HG03442 (cell line): ENCODE data around the gene ITGB1BP2.
"Not testable (repeated sequence)": the region's sequence is repeated elsewhere in the genome, so short reads cannot be mapped to it uniquely, and the experiment has no call there.

ENCODE experiments used
- ATAC-seq: cut with Tn5 transposase; IDR thresholded peaks from one replicate; pipeline ENCODE4 v1.9.1; 2021; ENCODE audit warnings: mild to moderate bottlenecking, moderate library complexity; ENCODE audit not compliant: unreplicated experiment

Gene ITGB1BP2

DNA sequence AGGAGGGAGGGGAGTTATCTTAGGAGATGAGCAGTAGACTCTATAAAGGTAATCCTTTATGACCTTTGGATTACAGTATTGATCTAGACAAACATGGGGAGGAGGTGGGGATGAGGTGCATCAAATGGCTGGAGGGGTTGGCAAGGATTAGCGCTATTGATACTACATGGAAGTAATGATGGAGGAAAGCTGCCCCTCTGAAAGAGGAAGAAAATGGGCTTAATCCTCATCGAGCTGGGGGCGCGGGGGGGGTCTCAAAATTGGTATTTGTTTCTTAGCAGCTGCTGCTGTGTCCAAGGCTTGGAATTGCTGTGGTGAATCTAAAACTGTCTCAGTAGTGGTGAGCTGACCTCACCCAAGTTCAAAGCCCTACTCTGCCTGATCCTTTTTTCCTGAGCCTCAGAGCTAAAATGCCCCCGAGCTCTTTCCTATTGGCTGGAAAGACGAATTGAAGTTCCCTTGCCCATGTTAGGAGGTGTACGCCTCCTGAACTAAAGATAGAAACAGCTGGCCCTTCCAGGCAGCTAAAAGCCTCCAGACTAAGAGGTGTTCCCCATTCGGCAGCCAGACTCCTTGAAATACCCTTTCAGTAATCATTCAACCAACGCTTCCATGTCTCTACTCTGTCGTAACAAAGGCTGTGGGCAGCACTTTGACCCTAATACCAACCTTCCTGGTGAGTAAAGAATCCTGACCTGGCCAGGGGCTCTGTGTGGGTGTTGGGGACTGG lies at the start of gene ITGB1BP2:
Gene ITGB1BP2, plus strand, starts transcription at position 556 of the 730 bp plus-strand sequence. Its CDS starts 57 bp downstream, at position 613.
- no peak for ATAC-seq

DNA sequence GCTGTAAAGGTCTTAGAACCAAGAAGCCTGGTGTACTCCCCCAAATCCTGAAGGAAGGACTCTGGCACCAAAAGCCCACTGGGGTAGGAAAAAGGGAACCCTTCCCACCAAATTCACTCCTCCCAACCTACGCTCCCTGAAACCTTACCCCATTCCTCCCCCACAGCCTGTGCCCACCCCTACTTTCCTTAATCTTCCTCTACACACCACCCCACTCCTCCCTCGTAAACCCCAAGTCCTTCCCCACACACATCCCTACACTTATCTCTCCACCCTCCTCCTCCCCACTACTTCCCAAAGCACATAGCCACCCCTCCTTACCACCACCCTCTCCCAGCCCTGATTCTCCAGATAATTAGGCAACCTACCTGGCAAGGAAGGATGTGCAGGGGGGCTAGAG lies 49.3 kb upstream of the ITGB1BP2 start:
- ATAC-seq, result no peak

DNA sequence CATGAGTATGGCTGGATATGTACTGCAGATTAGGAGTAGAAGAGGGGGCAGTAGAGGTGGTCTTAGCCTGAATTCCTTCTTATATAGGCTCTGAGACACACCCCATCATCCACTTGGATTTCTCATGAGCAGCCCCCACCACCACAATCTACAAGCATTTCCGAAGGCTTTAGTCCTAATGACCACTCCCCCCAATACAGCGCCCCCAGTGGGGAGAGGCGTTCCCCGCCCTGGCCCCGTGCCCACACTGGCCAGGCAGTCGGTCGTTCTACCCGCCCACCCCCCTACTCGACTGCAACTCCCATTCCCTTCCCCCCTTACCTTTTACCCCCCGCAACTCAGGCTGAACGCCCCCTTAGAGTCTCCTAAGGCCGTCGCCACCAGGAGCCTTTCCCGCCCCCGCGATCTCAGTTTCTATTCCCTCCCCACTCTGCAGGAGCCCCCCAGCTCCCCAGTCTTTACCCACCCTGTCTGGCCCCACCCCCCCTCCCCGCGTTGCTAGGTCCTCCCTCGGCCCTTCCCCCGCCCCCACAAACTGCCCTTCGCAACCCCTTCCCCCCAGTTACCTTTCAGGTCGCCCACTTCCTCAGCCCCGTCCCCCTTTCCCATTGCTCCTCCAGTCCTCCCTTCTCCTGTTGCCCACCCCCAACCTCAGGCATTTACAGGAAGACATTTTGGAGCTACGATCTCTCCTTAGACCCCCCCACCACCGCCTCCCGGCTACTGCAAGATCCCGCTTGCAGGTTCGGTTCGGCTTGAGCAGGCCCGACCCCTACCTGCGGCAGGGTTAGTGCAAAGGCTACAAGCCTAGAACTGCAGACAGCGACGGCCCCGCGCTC lies 48.1 kb upstream of the ITGB1BP2 start:
- ATAC-seq, result no peak

DNA sequence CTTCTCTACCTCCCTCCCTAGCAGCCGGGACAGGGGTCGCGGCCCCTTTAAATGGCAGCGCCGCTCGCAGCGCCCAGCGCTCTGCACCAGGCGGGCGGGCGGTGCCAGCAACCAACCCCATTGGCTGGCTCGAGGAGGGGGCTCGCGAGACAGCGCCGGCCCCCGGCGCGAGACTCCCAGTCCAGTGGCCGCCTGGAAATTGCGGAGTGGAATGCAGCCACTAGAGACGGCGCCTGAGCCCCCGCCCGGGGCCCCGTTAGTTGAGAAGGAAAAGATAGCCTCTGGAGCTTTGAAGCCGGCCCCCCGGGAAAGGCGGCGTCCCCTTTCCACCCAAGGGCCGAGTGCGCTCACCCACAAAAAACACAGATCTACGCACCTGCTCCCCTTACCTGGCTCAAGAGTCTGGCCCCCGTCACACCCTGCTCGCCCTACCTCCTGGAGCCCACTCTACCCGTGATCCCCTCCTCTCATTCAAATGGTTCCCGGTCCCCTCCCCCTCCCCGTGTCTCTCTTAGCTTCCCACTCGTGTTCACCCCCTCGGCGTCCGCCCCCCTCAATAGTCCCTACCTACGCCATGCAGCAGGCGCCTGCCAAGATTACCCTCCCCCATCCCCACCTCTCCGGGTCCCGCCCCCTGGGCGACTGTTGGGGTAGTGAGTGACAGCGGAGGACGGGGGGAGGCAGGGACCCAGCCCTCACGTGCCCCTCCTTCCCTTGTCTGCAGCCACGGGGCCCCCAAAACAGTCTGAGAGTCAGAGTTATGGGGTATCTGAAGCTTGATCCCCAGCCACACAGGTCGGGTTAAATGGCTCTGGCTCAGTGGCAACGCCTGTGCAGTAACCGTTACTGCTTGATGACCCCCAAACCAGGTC lies 47.2 kb upstream of the ITGB1BP2 start, which contains the start of gene ZMYM3:
Gene ZMYM3, minus strand, starts transcription at position 49 of the 872 bp plus-strand sequence. CDS start 885 bp downstream, outside the sequence.
- ATAC-seq, result peak; percentile 77

DNA sequence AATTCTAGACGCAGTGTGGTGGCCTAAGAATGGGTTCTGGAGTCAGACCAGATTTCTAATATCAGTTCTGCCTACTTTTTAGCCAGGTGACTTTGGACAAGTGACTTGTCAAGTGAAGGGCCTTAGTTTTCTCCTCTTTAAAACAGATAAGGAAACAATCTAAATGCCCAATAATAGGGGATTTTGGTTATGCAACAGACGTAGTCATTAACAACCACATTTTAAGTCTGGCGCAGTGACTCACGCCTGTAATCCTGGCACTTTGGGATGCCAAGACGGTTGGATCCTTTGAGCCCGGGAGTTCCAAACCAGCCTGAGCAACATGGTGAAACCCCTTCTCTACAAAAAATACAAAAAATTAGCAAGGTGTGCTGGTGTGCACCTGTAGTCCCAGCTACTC lies 45.5 kb upstream of the ITGB1BP2 start:
- ATAC-seq, result no peak

DNA sequence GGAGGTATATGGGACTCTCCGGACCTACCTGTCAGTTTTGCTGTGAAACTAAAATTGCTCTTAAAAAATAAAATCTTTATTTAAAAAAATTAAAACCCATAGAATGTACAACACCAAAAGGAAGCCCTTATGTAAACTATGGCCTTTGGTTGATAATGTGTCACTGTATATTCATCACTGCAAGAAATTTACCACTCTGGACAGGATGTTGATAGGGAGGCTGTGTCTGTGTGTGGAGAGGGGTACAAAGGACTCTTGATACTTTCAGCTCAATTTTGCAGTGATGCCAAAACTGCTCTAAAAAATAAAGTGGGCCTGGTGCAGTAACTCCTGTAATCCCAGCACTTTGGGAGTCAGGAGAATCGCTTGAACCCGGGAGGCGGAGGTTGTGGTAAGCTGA lies 44.7 kb upstream of the ITGB1BP2 start:
- ATAC-seq, result no peak

DNA sequence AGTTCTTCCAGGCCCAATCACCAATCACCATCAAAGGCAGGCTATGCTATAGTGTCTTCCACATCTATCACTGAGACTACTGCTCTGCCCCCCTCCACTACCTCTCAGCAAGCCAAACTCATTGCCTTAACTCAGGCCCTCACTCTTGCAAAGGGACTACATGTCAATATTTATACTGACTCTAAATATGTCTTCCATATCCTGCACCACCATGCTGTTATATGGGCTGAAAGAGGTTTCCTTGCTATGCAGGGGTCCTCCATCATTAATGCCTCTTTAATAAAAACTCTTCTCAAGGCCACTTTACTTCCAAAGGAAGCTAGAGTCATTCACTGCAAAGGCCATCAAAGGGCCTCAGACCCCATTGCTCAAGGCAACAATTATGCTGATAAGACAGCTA lies 32.9 kb upstream of the ITGB1BP2 start:
- ATAC-seq, result not testable (repeated sequence)

DNA sequence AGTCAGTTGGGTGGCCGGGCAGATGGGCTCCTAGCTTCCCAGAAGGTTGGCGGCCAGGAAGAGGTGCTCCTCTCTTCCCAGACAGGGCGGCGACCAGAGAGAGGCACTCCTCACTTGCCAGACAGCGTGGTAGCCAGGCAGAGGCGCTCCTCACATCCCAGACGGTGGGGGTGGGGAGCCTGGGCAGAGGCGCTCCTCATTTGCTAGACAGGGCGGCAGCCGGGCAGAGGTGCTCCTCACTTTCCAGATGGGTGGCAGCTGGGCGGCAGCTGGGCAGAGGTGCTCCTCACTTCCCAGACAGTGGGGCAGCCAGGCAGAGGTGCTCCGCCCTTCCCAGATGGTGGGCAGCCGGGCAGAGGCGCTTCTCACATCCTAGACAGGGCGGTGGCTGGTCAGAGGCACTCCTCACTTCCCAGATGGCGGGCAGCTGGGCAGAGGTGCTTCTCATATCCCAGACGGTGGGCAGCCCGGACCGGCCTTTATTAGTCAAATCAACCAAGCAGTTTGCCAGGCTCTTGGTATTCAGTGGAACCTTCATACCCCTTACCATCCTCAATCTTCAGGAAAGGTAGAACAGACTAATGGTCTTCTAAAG lies 31.7 kb upstream of the ITGB1BP2 start:
- no peak for ATAC-seq

DNA sequence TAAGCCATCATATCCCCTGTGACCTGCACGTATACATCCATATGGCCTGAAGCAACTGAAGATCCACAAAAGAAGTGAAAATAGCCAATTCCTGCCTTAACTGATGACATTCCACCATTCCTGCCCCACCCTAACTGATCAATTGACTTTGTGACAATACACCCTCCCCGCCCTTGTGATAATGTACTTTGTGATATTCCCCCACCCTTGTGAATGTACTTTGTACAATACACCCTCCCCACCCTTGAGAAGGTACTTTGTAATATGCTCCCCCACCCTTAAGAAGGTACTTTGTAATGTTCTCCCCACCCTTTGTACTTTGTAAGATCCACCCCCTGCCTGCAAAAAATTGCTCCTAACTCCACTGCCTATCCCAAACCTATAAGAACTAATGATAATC lies 29.2 kb upstream of the ITGB1BP2 start:
- not testable (repeated sequence) for ATAC-seq

DNA sequence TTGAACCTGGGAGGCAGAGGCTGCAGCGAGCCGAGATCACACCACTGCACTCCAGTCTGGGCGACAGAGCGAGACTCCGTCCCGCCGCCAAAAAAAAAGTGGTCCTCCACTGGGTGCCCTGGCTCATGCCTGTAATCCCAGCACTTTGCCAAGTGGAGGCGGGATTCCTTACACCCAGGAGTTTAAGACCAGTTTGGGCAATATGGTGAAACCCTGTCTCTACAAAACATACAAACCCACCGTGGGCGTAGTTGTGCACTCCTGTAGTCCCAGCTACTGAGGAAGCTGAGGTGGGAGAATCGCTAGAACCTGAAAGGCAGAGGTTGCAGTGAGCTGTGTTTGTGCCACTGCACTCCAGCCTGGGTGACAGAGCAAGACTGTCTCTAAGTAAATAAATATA lies 20.2 kb upstream of the ITGB1BP2 start:
- ATAC-seq, result not testable (repeated sequence)

DNA sequence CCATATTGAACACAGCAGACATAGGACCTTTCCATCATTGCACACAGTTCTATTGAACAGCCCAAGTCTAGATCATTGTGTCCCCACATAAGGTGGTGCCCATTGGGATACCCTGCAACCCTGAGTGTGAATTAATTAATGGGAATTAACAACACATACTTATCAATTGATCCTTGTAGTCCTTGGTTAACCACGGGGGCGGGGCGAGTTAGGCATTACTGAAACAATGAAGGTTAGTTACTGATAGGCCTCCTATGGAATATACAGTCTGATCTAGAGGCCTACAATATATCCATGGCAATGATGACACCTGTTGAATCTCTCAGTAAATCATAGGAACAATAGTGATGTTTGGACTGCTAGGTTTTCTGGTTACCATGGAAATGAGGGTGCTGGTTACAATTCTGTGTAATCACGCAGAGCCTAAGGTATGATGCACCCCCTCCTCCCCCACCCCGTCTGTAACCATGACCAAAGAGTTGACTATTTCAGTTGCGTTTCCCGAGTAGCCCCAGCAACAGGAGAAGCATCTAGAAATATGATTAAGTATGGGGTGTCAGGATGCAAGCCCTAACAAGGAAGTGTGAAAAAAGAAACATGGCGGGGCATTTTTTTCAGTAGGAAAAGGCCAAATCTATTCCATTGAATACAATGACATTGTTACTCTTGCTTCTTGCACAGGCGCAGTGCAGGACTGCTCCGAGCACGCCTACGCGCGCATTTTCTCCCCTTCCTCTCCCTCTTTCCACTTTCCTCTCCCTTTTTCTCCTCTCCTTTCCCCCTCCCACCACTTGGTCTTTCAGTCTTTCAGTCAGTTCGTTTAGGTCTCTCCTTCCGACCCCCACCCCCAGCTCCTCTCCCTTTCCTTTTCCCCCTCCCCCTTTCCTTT lies 18.8 kb upstream of the ITGB1BP2 start:
- peak; percentile 27 for ATAC-seq

DNA sequence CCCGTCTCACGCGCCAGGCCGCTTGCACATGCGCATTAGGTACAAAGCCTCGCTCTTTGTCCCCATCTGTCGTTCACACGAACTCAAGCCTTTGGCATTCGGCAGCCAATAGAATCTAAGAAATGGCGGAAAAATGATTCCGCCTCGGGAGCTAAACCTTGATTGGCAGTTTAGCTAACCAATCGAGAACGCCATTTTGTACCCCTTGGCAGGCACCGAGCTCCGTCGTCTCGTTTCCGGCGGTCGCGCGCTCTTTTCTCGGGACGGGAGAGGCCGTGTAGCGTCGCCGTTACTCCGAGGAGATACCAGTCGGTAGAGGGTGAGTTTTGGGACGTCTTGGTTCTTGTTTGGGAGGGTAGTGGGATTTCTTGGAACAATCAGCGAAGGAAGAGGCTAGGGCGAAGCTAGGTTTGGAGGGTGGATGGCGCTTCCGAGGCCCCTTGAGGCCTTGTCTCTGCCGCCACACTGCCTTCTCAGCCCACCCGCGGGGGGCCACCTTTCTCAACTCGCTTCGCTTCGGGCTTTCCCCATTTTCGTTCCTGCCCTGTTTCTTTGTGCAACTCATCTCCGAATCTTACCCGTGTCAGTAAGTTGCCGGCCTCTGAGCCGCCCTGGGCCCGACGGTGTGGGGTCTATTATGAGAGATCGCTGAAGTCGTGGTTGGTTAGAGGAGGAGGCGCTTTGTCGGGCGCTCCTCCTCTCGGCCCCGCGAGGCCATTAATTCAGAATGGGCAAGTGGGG lies 18.0 kb upstream of the ITGB1BP2 start, which contains the start of gene NONO:
Gene NONO, plus strand, starts transcription at position 233 of the 741 bp plus-strand sequence. CDS start 7,003 bp downstream, outside the sequence.
- ATAC-seq, result peak; percentile 73

DNA sequence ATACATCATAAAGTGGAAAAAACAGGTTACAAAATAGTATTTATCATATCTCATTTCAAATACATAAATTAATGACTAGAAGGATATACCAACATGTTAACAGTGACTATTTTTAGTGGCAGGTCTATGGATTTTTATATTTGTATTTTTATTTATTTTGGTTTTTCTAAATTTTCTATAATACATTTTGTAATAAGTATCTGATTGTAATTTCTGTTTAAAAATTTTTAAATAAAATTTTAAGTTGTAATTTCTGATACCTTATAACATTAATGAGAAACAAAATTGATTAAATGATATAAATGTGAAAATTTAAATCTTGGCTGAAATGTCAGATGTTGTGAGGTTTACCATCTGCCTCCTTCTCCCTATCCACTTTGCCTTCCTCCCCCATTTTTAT lies 15.6 kb upstream of the ITGB1BP2 start:
- no peak for ATAC-seq

DNA sequence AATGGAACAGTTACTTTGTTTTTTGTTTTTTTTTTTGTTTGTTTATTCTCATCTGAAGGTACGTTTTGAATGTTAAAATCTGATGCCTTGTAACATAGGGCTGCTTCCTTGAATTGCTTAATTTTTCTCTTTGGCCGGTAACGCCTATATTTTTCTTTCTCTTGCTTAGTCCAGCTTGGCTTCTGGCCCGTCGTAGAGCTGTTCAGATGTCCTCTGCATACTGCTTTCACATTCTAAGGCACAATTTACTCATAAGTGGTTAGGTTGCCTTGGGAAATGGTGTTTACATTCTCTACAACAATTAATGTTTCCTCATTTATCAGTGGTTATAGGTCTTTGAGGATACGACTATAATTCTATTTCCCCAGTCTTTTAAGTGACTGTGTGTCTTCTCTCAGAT lies 10.2 kb upstream of the ITGB1BP2 start:
- no peak for ATAC-seq

DNA sequence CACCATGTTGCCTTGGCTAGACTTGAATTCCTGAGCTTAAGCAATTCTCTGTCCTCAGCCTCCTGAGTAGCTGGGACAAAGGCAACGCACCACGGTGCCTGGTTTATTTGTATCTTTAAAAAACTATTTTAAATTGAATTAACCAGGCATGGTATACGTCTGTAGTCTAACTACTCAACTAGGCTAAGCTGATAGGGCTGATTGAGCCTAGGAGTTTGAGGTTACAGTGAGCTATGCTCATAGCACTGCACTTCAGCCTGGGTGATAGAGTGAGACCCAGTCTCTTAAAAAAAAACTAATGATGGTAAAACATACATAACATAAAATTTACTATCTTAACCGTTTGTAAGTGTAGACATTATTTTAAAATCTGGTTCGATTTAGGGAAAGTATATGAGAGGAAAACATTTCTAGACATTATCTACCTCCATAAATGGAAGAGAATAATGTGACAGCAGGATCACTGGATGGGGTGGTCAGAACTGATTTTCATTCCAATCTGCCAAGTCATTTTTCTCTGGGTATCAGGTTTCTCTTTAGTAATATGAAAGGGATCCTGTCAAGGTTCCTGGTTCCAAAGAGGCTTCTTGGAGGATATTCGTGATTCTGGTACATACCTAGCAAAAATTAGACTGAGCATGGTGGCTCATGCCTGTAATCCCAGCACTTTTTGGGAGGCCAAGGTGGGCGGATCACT lies 8.7 kb upstream of the ITGB1BP2 start:
- ATAC-seq, result no peak

DNA sequence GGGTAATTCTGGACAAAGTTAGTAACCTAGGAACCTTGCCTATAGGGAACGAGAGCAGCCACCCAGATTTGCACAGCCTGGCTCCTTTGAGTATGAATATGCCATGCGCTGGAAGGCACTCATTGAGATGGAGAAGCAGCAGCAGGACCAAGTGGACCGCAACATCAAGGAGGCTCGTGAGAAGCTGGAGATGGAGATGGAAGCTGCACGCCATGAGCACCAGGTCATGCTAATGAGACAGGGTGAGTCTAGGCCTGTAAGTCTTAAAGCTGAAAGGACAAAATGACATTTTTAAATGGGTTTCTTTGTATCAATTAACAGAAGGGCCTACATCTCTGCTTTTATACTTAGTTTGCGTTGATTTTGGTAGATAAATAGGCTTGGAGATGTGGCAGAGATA lies 4.7 kb upstream of the ITGB1BP2 start:
- no peak for ATAC-seq

DNA sequence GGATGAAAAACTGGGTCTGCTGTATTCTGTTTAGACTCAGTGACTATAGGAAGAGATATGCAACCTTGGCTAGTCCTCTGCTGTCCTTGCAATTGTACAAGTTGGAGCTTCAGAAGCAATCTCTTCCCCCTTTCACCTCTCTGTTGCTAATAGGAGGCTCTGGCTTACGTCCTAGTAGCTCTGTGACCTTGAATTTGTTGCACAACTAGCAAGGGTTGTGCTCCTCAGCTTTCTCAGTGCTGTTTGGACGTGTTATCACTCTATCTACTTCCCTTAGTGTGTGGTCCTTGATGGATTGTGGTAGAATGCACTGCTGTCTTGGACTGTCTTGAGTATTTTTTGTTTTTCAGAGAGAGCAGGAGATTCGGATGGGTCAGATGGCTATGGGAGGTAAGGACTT lies 3.4 kb upstream of the ITGB1BP2 start:
- ATAC-seq, result no peak

DNA sequence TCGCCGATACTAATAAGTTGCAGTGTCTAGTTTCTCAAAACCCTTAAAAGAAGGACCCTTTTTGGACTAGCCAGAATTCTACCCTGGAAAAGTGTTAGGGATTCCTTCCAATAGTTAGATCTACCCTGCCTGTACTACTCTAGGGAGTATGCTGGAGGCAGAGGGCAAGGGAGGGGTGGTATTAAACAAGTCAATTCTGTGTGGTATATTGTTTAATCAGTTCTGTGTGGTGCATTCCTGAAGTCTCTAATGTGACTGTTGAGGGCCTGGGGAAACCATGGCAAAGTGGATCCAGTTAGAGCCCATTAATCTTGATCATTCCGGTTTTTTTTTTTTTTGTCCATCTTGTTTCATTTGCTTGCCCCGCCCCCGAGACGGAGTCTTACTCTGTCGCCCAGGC lies 1.5 kb upstream of the ITGB1BP2 start:
- not testable (repeated sequence) for ATAC-seq
